Keratinocyte (primary cell): ENCODE measurements around the gene SULT2B1. TPM values are rescaled to one million over a fixed set of nuclear protein-coding genes. Genes with fewer than 3 reads are reported as not detected.

Experiments
- DNase-seq: peaks from one replicate; pipeline ENCODE4 v3.0.0-alpha.2; 2011; ENCODE audit warnings: low read depth, missing footprints, low spot score
- FAIRE-seq: peaks from 2 replicates; lab custom pipeline; 2011; peaks lifted over from hg19 to GRCh38; lab: Jason Lieb, UNC
- H2AFZ ChIP-seq: 2 replicates; pipeline ENCODE4 v1.6.0; 2012; ENCODE audit warnings: low read length, control low read depth, inconsistent platforms; ENCODE audit not compliant: control insufficient read depth
- H3K27ac ChIP-seq: 2 replicates; pipeline ENCODE4 v1.5.1; 2011; ENCODE audit warnings: low read length; ENCODE audit not compliant: control insufficient read depth, insufficient read depth
- H3K27me3 ChIP-seq: 3 replicates; pipeline ENCODE4 v1.6.0; 2011; ENCODE audit warnings: low read length; ENCODE audit not compliant: control insufficient read depth, insufficient read depth; ENCODE audit errors: extremely low read depth
- H3K36me3 ChIP-seq, 2 experiments: 2 replicates in 1 of 2; 3 replicates in 1 of 2; pipeline ENCODE4 v1.5.1; 2011; ENCODE audit warnings: low read length in 2 of 2, mild to moderate bottlenecking in 1 of 2; ENCODE audit not compliant: control insufficient read depth in 2 of 2, insufficient read depth in 2 of 2; ENCODE audit errors: extremely low read depth in 1 of 2
- H3K4me1 ChIP-seq: 3 replicates; pipeline ENCODE4 v1.5.1; 2011; ENCODE audit warnings: low read length; ENCODE audit not compliant: control insufficient read depth, insufficient read depth; ENCODE audit errors: extremely low read depth
- H3K4me2 ChIP-seq: 3 replicates; pipeline ENCODE4 v1.6.0; 2011; ENCODE audit warnings: low read depth, low read length; ENCODE audit not compliant: control insufficient read depth, insufficient read depth; ENCODE audit errors: extremely low read depth
- H3K4me3 ChIP-seq, 3 experiments: fragments of 200-600 bp in 1 of 3; sonication (generic) in 1 of 3; 2 replicates in 2 of 3; 3 replicates in 1 of 3; pipeline ENCODE4 v1.5.1; 2011 to 2016; ENCODE audit warnings: low read length in 3 of 3, mild to moderate bottlenecking in 3 of 3, control low read depth in 2 of 3, inconsistent platforms in 1 of 3, low read depth in 1 of 3, mixed read lengths in 1 of 3, mixed run types in 1 of 3, moderate library complexity in 1 of 3; ENCODE audit not compliant: control insufficient read depth in 2 of 3, insufficient read depth in 2 of 3; ENCODE audit errors: extremely low read depth in 1 of 3
- H3K79me2 ChIP-seq: 2 replicates; pipeline ENCODE4 v1.6.0; 2012; ENCODE audit warnings: low read length; ENCODE audit not compliant: control insufficient read depth, insufficient read depth
- H3K9ac ChIP-seq: 3 replicates; pipeline ENCODE4 v1.6.0; 2011; ENCODE audit warnings: low read length; ENCODE audit not compliant: control insufficient read depth, insufficient read depth; ENCODE audit errors: extremely low read depth
- H3K9me1 ChIP-seq: 3 replicates; pipeline ENCODE4 v1.6.0; 2011; ENCODE audit warnings: low read length; ENCODE audit not compliant: control insufficient read depth, insufficient read depth; ENCODE audit errors: extremely low read depth
- H3K9me3 ChIP-seq: 2 replicates; pipeline ENCODE4 v1.5.1; 2012; ENCODE audit warnings: low read depth, low read length; ENCODE audit not compliant: control insufficient read depth
- H4K20me1 ChIP-seq: 3 replicates; pipeline ENCODE4 v1.6.0; 2011; ENCODE audit warnings: low read length; ENCODE audit not compliant: control insufficient read depth, insufficient read depth; ENCODE audit errors: extremely low read depth
- CTCF ChIP-seq, 3 experiments: IDR thresholded peaks in 1 of 3; conservative IDR thresholded peaks in 1 of 3; optimal IDR thresholded peaks in 1 of 3; 2 replicates in 2 of 3; 3 replicates in 1 of 3; pipeline versions ENCODE3 to v1.5.1; 2011; ENCODE audit warnings: low read length in 3 of 3, mild to moderate bottlenecking in 3 of 3, moderate library complexity in 2 of 3, control low read depth in 1 of 3, inconsistent platforms in 1 of 3; ENCODE audit not compliant: insufficient read depth in 2 of 3; ENCODE audit errors: extremely low read depth in 1 of 3
- EZH2 ChIP-seq: IDR thresholded peaks from one replicate; pipeline ENCODE4 v1.6.1; 2012; ENCODE audit warnings: inconsistent platforms, mild to moderate bottlenecking, low read length, moderate library complexity
- dilution Hi-C: fragments of 300-500 bp; cut with MboI; formaldehyde crosslinking; loops from one replicate; pipeline ENCODE4 v1.7.0; 2020; ENCODE audit warnings: low sequenced_read_pairs; ENCODE audit not compliant: extremely low pct_ligation_motif_present
- polyA plus RNA-seq, 5 experiments: library from polyadenylated mRNA; depleted of rRNA in 3 of 5; stranded (reverse) in 3 of 5; stranded (forward) in 1 of 5; unstranded in 1 of 5; fragments of >200 nt; gene quantifications; 1 replicate in 1 of 5; 2 replicates in 3 of 5; 3 replicates in 1 of 5; pipeline versions ENCODE4 v1.2.1 to v1.2.3, GENCODE V29; 2011 to 2012; ENCODE audit warnings: missing spikeins in 2 of 5, low read depth in 1 of 5, low replicate concordance in 1 of 5

Gene SULT2B1
- polyA plus RNA-seq, 1 donor (not counting 4 experiments of a cell fraction or from before 2014, with no cell fraction given): 6.0 TPM

DNA sequence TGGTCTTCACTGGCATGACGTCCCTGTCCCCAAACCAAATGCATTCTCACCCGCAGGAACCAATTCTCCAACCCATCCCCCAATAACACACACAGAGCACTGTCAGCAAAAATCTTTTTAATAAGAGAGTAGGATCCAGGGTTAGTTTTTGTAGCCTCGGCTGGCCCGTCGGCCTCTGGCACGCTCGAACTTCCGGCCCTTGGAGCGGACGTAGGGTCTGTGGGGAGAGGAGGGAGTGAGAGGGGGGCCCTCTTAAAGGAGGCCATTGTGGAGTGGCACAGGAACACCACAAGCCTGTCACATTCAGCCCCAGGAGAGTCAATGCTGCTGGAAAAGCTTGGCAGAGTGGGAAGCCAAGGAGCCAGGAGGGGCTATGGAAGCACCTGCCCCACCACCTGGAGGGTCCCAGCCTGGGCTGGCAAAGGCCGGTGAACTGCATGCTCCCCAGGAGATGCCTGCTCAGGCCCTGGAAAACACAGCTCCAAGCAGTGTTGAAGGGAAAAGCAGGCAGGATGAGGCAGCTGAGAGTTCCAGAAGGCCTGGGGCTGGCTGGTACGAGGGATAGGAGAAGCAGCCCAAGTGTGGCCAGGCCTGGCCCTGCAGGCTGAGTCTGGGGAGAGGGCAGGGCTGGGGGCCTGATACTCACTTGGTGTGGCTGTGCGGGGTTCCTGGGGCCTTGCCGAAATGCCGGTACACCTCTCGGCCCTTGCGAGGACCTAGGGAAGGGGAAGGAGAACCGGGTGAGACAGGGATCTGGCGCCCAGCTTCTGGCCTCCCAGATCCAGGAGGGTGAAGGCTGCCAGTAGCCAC, 63.5 kb downstream of the SULT2B1 start:
- Histone ChIP-seq H3K27ac (no peak overlapping the region), H2AFZ (no peak overlapping the region), H3K27me3 (no peaks in the 10 kb centered on the region), H3K36me3 (peaks cover 20 to 36% of the 10 kb centered on the region in 2 experiments), H3K9me3 (no peaks in the 10 kb centered on the region), H3K79me2 (peaks cover 39% of the 10 kb centered on the region), H4K20me1 (peaks cover 32% of the 10 kb centered on the region), H3K4me1 (peaks cover 40% of the 10 kb centered on the region), H3K4me2 (peak overlapping the region; percentile 95), H3K9me1 (peaks cover 5% of the 10 kb centered on the region), H3K9ac (peak overlapping the region; percentile 98), H3K4me3 (peak overlapping the region in 1 of 3 experiments; percentile 19)
- dilution Hi-C loops: no loop called here
- FAIRE-seq (no peak), DNase-seq (no peak)
- TF ChIP-seq CTCF (optimal IDR thresholded peaks at IDR 0.05 in 1 of 3, IDR thresholded peaks at IDR 0.05 in 1 of 3, conservative IDR thresholded peaks at IDR 0.05 in 1 of 3; ENCODE audit: extremely low read depth in 1 of 3, insufficient read depth in 2 of 3, low read length in 3 of 3) (no peak), EZH2 (no peak)

DNA sequence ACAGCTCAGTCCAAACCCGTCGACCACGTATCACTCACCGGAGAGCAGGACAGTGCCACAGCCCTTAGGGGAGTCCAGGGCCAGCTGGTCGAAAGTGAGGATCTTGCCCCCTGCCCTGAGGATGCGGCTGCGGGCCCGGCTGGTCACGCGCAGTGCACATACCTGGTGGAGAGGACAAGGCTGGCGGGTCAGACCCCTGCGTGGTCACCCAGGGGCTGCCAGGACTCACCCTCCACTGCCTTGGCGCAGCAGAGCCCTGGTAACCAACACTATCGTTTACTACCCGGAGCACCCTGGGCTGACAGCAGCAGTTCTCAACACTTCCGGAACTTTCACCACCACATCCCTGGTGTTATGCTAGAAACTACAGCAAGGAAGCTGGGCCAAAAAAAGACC, 64.1 kb downstream of the SULT2B1 start:
- Histone ChIP-seq H3K27ac (no peak overlapping the region), H3K27me3 (no peaks in the 10 kb centered on the region), H3K4me3 (peak overlapping the region in 1 of 3 experiments; percentile 19), H3K79me2 (peaks cover 39% of the 10 kb centered on the region), H3K36me3 (peaks cover 20 to 36% of the 10 kb centered on the region in 2 experiments), H3K9me3 (no peaks in the 10 kb centered on the region), H3K4me2 (peak overlapping the region; percentile 95), H3K4me1 (peaks cover 40% of the 10 kb centered on the region), H4K20me1 (peaks cover 32% of the 10 kb centered on the region), H2AFZ (no peak overlapping the region), H3K9ac (peak overlapping the region; percentile 98), H3K9me1 (peaks cover 5% of the 10 kb centered on the region)
- no peak for TF ChIP-seq CTCF (optimal IDR thresholded peaks at IDR 0.05 in 1 of 3, IDR thresholded peaks at IDR 0.05 in 1 of 3, conservative IDR thresholded peaks at IDR 0.05 in 1 of 3; ENCODE audit: extremely low read depth in 1 of 3, insufficient read depth in 2 of 3, low read length in 3 of 3)
- no peak for TF ChIP-seq EZH2
- DNase-seq: no peak
- no peak for FAIRE-seq
- dilution Hi-C loops: no loop called here
